ENCODE results near the gene RHBDD2. TPM values are rescaled to one million over a fixed set of nuclear protein-coding genes. Genes with fewer than 3 reads are reported as not detected.

RHBDD2 gene
- polyA plus RNA-seq, 1 of the 3 experiments (the other 2 are of a cell fraction): 77.6 TPM

- Histone ChIP-seq H3K79me2 (ENCODE audit: insufficient read depth) (no peaks in the 10 kb centered on the region), H3K9me2 (no peaks in the 10 kb centered on the region), H3K4me2 (no peak overlapping the region), H3K4me1 (ENCODE audit: control insufficient read depth in 1 of 2, insufficient read depth in 2 of 2, low read depth in 1 of 2, low read length in 1 of 2) (no peaks in the 10 kb centered on the region), H3K27ac (ENCODE audit: low read depth in 2 of 2, low read length in 1 of 2) (no peak overlapping the region), H2AFZ (ENCODE audit: low read depth) (no peak overlapping the region), H4K20me1 (ENCODE audit: insufficient read depth) (no peaks in the 10 kb centered on the region), H3K27me3 (ENCODE audit: insufficient read depth) (peaks cover 12% of the 10 kb centered on the region; the same call in 1 of the 2 replicates), H3F3A (replicated peaks; ENCODE audit: insufficient read depth) (no peaks in the 10 kb centered on the region), H3K36me3 (replicated peaks in 1 of 2; ENCODE audit: control insufficient read depth in 1 of 2, insufficient read depth in 2 of 2, low read length in 1 of 2) (no peaks in the 10 kb centered on the region), H3K4me3 (ENCODE audit: low read depth in 2 of 2, low read length in 1 of 2) (no peak overlapping the region), H3K9me3 (no peaks in the 10 kb centered on the region), H3K9ac (no peak overlapping the region)
- WGBS (ENCODE audit: low lambda C conversion rate): 55% methylated on average over 3 of the region's 3 CpGs
- CTCF ChIA-PET: interaction anchor here (1.0 to 1.6 kb wide), 2 partner anchors 8 to 17 kb away, joined by 4 to 5 read pairs; no protein-coding TSS in a partner anchor
- POLR2A ChIA-PET: no interaction called here
- no peak for DNase-seq
- no peak for TF ChIP-seq EP300 (IDR thresholded peaks at IDR 0.05; ENCODE audit: borderline replicate concordance in 1 of 2, low read depth in 1 of 2, low read length in 1 of 2)
- TF ChIP-seq MEF2A (IDR thresholded peaks at IDR 0.05; ENCODE audit: borderline replicate concordance, low read depth): no peak
- TF ChIP-seq NFIC (IDR thresholded peaks at IDR 0.05; ENCODE audit: borderline replicate concordance): no peak
- TF ChIP-seq TCF12 (IDR thresholded peaks at IDR 0.05): no peak
- TF ChIP-seq NRF1 (IDR thresholded peaks at IDR 0.05; ENCODE audit: low read depth, low read length): no peak
- TF ChIP-seq YY1 (IDR thresholded peaks at IDR 0.05; ENCODE audit: low read depth): no peak
- no peak for TF ChIP-seq CHD2 (IDR thresholded peaks at IDR 0.05; ENCODE audit: low read length, partially characterized antibody)
- no peak for TF ChIP-seq SMC3 (IDR thresholded peaks at IDR 0.05; ENCODE audit: low read depth, low read length)
- no peak for TF ChIP-seq FOSL2 (IDR thresholded peaks at IDR 0.05; ENCODE audit: borderline replicate concordance, low read depth)
- TF ChIP-seq ELF1 (IDR thresholded peaks at IDR 0.05): no peak
- no peak for TF ChIP-seq SIN3A (IDR thresholded peaks at IDR 0.05; ENCODE audit: borderline replicate concordance, low read depth, low read length)
These were observed 29.3 kb upstream of the RHBDD2 start for GRCh38 chr7:75849573-75849972.

GRCh38 chr7:75850235-75850634 is 28.6 kb upstream of the RHBDD2 start:
- TF ChIP-seq GABPA (IDR thresholded peaks at IDR 0.05; ENCODE audit: low read depth) (no peak), MXI1 (IDR thresholded peaks at IDR 0.05; ENCODE audit: low read depth, low read length) (no peak), ZBTB33 (IDR thresholded peaks at IDR 0.05; ENCODE audit: borderline replicate concordance, low read depth) (no peak), FOXM1 (IDR thresholded peaks at IDR 0.05; ENCODE audit: low read depth) (no peak), RAD21 (IDR thresholded peaks at IDR 0.05; ENCODE audit: low read length) (no peak), TCF12 (IDR thresholded peaks at IDR 0.05) (no peak), NFIC (IDR thresholded peaks at IDR 0.05; ENCODE audit: borderline replicate concordance) (no peak), PBX3 (IDR thresholded peaks at IDR 0.05) (no peak)
- TF ChIP-seq, protein P1, sequence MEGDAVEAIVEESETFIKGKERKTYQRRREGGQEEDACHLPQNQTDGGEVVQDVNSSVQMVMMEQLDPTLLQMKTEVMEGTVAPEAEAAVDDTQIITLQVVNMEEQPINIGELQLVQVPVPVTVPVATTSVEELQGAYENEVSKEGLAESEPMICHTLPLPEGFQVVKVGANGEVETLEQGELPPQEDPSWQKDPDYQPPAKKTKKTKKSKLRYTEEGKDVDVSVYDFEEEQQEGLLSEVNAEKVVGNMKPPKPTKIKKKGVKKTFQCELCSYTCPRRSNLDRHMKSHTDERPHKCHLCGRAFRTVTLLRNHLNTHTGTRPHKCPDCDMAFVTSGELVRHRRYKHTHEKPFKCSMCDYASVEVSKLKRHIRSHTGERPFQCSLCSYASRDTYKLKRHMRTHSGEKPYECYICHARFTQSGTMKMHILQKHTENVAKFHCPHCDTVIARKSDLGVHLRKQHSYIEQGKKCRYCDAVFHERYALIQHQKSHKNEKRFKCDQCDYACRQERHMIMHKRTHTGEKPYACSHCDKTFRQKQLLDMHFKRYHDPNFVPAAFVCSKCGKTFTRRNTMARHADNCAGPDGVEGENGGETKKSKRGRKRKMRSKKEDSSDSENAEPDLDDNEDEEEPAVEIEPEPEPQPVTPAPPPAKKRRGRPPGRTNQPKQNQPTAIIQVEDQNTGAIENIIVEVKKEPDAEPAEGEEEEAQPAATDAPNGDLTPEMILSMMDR (IDR thresholded peaks at IDR 0.05): no peak
- H2AFZ ChIP-seq (ENCODE audit: low read depth): no peak overlapping the region
- CTCF ChIA-PET: interaction anchor here (1.6 kb wide), 1 partner anchor 16 kb away, joined by 5 read pairs; no protein-coding TSS in a partner anchor
- H3K27me3 ChIP-seq (ENCODE audit: insufficient read depth): peaks cover 11% of the 10 kb centered on the region; the same call in 1 of the 2 replicates
- no peak for DNase-seq
- 67% methylated on average over 4 of the region's 4 CpGs for WGBS (ENCODE audit: low lambda C conversion rate)
- no peak overlapping the region for H3K4me2 ChIP-seq
- POLR2A ChIA-PET: no interaction called here
- no peaks in the 10 kb centered on the region for H3K4me1 ChIP-seq (ENCODE audit: control insufficient read depth in 1 of 2, insufficient read depth in 2 of 2, low read depth in 1 of 2, low read length in 1 of 2)
- H3K27ac ChIP-seq (ENCODE audit: low read depth in 2 of 2, low read length in 1 of 2): no peak overlapping the region
- H3F3A ChIP-seq (replicated peaks; ENCODE audit: insufficient read depth): no peaks in the 10 kb centered on the region
- H4K20me1 ChIP-seq (ENCODE audit: insufficient read depth): no peaks in the 10 kb centered on the region
- H3K36me3 ChIP-seq (replicated peaks in 1 of 2; ENCODE audit: control insufficient read depth in 1 of 2, insufficient read depth in 2 of 2, low read length in 1 of 2): no peaks in the 10 kb centered on the region
- no peaks in the 10 kb centered on the region for H3K9me2 ChIP-seq
- no peaks in the 10 kb centered on the region for H3K9me3 ChIP-seq
- H3K79me2 ChIP-seq (ENCODE audit: insufficient read depth): no peaks in the 10 kb centered on the region
- H3K9ac ChIP-seq: no peak overlapping the region
- no peak overlapping the region for H3K4me3 ChIP-seq (ENCODE audit: low read depth in 2 of 2, low read length in 1 of 2)
